GM19099 (cell line): ENCODE measurements around the gene KSR2.

ENCODE experiments used
- POLR2A ChIP-seq: IDR thresholded peaks from 3 replicates; pipeline ENCODE4 v1.6.1; 2011; ENCODE audit warnings: low read depth; ENCODE audit not compliant: insufficient read length; ENCODE audit errors: extremely low read depth

The KSR2 gene

DNA sequence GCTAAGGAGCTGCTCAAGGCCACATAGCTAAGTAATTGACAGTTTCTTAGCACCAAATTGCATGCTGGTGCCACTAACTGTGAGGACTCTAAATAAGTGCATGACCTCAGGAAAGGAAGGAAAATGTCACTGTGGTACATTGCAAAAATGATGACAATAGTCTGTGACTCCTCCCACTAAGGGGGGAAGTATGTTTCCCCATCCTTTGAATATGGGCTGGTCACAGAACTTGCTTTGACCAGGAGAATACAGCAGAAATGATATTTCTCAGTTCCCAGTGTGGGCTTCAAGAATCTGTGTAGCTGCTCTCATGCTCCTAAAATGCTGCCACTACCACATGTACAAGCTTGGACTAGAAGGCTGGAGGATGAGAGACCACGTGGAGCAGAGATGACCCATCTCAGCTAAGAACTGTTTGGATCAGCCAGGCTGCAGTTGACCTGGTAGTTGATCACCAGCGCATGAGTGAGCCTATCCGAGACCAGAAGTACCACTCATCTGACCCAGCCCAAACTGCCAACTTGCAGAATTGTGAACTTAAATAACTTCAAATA lies 565.1 kb downstream of the KSR2 start:
- no peak for TF ChIP-seq POLR2A
